H1 (cell line): ENCODE results near the gene ACOT2. TPM values are rescaled to one million over a fixed set of nuclear protein-coding genes. Genes with fewer than 3 reads are reported as not detected.
"Not testable (repeated sequence)": the region's sequence is repeated elsewhere in the genome, so short reads cannot be mapped to it uniquely, and the experiment has no call there.

Source experiments
- CTCF ChIA-PET: fragments of 300-600 bp; sonication (Branson Sonifier 250); formaldehyde crosslinking; loops from one replicate; lab custom pipeline; 2021; ENCODE audit not compliant: partially characterized antibody; lab: Charles Lee
- POLR2A ChIA-PET: fragments of 300-600 bp; sonication (Branson Sonifier 250); formaldehyde crosslinking; loops from one replicate; lab custom pipeline; 2021; ENCODE audit warnings: inconsistent platforms; ENCODE audit not compliant: partially characterized antibody; lab: Charles Lee
- DNase-seq, 2 experiments: peaks; one replicate each; pipeline versions ENCODE4 v3.0.0 to v3.0.0-alpha.2; 2010 to 2022; ENCODE audit warnings: low spot score in 2 of 2, low read depth in 1 of 2, mixed read lengths in 1 of 2
- FAIRE-seq: peaks from 2 replicates; lab custom pipeline; 2011; peaks lifted over from hg19 to GRCh38; lab: Jason Lieb, UNC
- H2AFZ ChIP-seq: 2 replicates; pipeline ENCODE4 v1.8.1; 2012; ENCODE audit warnings: low read length, inconsistent platforms
- H2AK5ac ChIP-seq: 2 replicates; pipeline ENCODE4 v1.6.1; 2013; ENCODE audit warnings: low read depth, low read length
- H2BK120ac ChIP-seq: replicated peaks from 2 replicates; pipeline ENCODE3; 2013; ENCODE audit warnings: low read depth, low read length, inconsistent platforms
- H2BK12ac ChIP-seq: 2 replicates; pipeline ENCODE4 v1.6.1; 2013; ENCODE audit warnings: low read depth, low read length
- H2BK15ac ChIP-seq: 2 replicates; pipeline ENCODE4 v1.6.1; 2013; ENCODE audit warnings: low read length
- H2BK20ac ChIP-seq: 2 replicates; pipeline ENCODE4 v1.6.1; 2013; ENCODE audit warnings: low read length
- H2BK5ac ChIP-seq: 2 replicates; pipeline ENCODE4 v1.6.1; 2013; ENCODE audit warnings: low read depth, low read length
- H3K14ac ChIP-seq: 2 replicates; pipeline ENCODE4 v1.6.1; 2013; ENCODE audit warnings: inconsistent platforms; ENCODE audit not compliant: insufficient read length
- H3K18ac ChIP-seq: 2 replicates; pipeline ENCODE4 v1.6.1; 2013; ENCODE audit warnings: low read length; ENCODE audit errors: extremely low read depth
- H3K23ac ChIP-seq: 2 replicates; pipeline ENCODE4 v1.6.1; 2013; ENCODE audit warnings: inconsistent platforms; ENCODE audit not compliant: insufficient read length
- H3K23me2 ChIP-seq: 2 replicates; pipeline ENCODE4 v1.6.1; 2013; ENCODE audit warnings: low read depth, low read length
- H3K27ac ChIP-seq: 2 replicates; pipeline ENCODE4 v1.6.1; 2011; ENCODE audit warnings: low read depth, low read length, inconsistent platforms
- H3K27me3 ChIP-seq, 4 experiments: replicated peaks in 1 of 4; 1 replicate in 1 of 4; 2 replicates in 3 of 4; pipeline versions ENCODE4 v1.6.1 to v1.8.1; 2011 to 2013; ENCODE audit warnings: low read length in 3 of 4, mild to moderate bottlenecking in 3 of 4, inconsistent platforms in 2 of 4, mixed read lengths in 2 of 4, moderate library complexity in 1 of 4; ENCODE audit not compliant: control insufficient read depth in 3 of 4, insufficient read depth in 3 of 4; ENCODE audit errors: extremely low read depth in 1 of 4
- H3K36me3 ChIP-seq, 4 experiments: 2 replicates each; pipeline versions ENCODE4 v1.6.1 to v1.8.1; 2011 to 2013; ENCODE audit warnings: mild to moderate bottlenecking in 4 of 4, low read length in 3 of 4, moderate library complexity in 2 of 4, control low read depth in 1 of 4, inconsistent platforms in 1 of 4; ENCODE audit not compliant: insufficient read depth in 4 of 4, control insufficient read depth in 2 of 4
- H3K4ac ChIP-seq: replicated peaks from 2 replicates; pipeline ENCODE3; 2013; ENCODE audit warnings: low read length, low read depth, mixed read lengths, inconsistent platforms; ENCODE audit not compliant: insufficient read length
- H3K4me1 ChIP-seq, 4 experiments: replicated peaks in 1 of 4; 1 replicate in 1 of 4; 2 replicates in 3 of 4; pipeline versions ENCODE4 v1.6.1 to v1.8.1; 2011 to 2013; ENCODE audit warnings: low read length in 3 of 4, inconsistent platforms in 2 of 4, mixed read lengths in 1 of 4; ENCODE audit not compliant: insufficient read depth in 4 of 4, control insufficient read depth in 3 of 4
- H3K4me2 ChIP-seq, 2 experiments: 2 replicates each; pipeline versions ENCODE4 v1.6.1 to v1.8.1; 2011 to 2013; ENCODE audit warnings: low read depth in 2 of 2, low read length in 2 of 2, control low read depth in 1 of 2, inconsistent platforms in 1 of 2, mild to moderate bottlenecking in 1 of 2; ENCODE audit not compliant: insufficient read depth in 1 of 2
- H3K4me3 ChIP-seq, 4 experiments: fragments of 200-600, 300-600 bp in 1 of 4; sonication (generic), shearing (Covaris generic), sonication (Bioruptor Twin) in 1 of 4; 2 replicates each; pipeline versions ENCODE4 v1.5.1 to v1.8.1; 2011 to 2016; ENCODE audit warnings: low read length in 4 of 4, low read depth in 3 of 4, control low read depth in 2 of 4, inconsistent platforms in 2 of 4, mild to moderate bottlenecking in 2 of 4, mixed read lengths in 1 of 4, moderate library complexity in 1 of 4; ENCODE audit not compliant: insufficient read depth in 2 of 4; ENCODE audit errors: extremely low read depth in 1 of 4
- H3K56ac ChIP-seq: replicated peaks from 2 replicates; pipeline ENCODE3; 2013; ENCODE audit warnings: low read depth, mild to moderate bottlenecking, mixed read lengths, low read length, inconsistent platforms; ENCODE audit not compliant: insufficient read length
- H3K79me1 ChIP-seq: 2 replicates; pipeline ENCODE4 v1.6.1; 2013; ENCODE audit warnings: low read depth, low read length, control low read depth
- H3K79me2 ChIP-seq, 2 experiments: 2 replicates each; pipeline versions ENCODE4 v1.6.1 to v1.8.1; 2012 to 2013; ENCODE audit warnings: low read length in 2 of 2, mild to moderate bottlenecking in 2 of 2, inconsistent platforms in 1 of 2; ENCODE audit not compliant: insufficient read depth in 2 of 2, control insufficient read depth in 1 of 2
- H3K9ac ChIP-seq, 4 experiments: replicated peaks in 1 of 4; 1 replicate in 1 of 4; 2 replicates in 3 of 4; pipeline versions ENCODE4 v1.6.1 to v1.8.1; 2011 to 2013; ENCODE audit warnings: low read depth in 3 of 4, low read length in 3 of 4, control low read depth in 2 of 4, mild to moderate bottlenecking in 2 of 4, moderate library complexity in 2 of 4, inconsistent platforms in 1 of 4; ENCODE audit errors: extremely low read depth in 1 of 4
- H3K9me3 ChIP-seq, 2 experiments: 2 replicates each; pipeline versions ENCODE4 v1.6.1 to v1.8.1; 2012 to 2013; ENCODE audit warnings: mild to moderate bottlenecking in 2 of 2, moderate library complexity in 2 of 2, control low read depth in 1 of 2, inconsistent platforms in 1 of 2, low read depth in 1 of 2, low read length in 1 of 2, mixed read lengths in 1 of 2; ENCODE audit not compliant: insufficient read depth in 2 of 2
- H4K20me1 ChIP-seq, 2 experiments: replicated peaks in 1 of 2; 2 replicates each; pipeline versions ENCODE3 to v1.8.1; 2011 to 2013; ENCODE audit warnings: inconsistent platforms in 2 of 2, low read length in 2 of 2, mild to moderate bottlenecking in 1 of 2; ENCODE audit not compliant: insufficient read depth in 2 of 2, control insufficient read depth in 1 of 2
- H4K5ac ChIP-seq: 2 replicates; pipeline ENCODE4 v1.6.1; 2013; ENCODE audit warnings: low read length, low read depth, mixed read lengths, inconsistent platforms; ENCODE audit not compliant: insufficient read length
- H4K8ac ChIP-seq: 2 replicates; pipeline ENCODE4 v1.8.0; 2013; ENCODE audit warnings: mild to moderate bottlenecking, moderate library complexity, low read length, inconsistent platforms; ENCODE audit not compliant: insufficient read depth; ENCODE audit errors: extremely low read depth
- H4K91ac ChIP-seq: replicated peaks from 2 replicates; pipeline ENCODE3; 2013; ENCODE audit warnings: low read length, mixed read lengths, inconsistent platforms; ENCODE audit not compliant: insufficient read length
- CBX8 ChIP-seq: fragments of 300-800, 300-1000 bp; sonication (generic); IDR thresholded peaks from 2 replicates; pipeline ENCODE4 v1.7.1; 2016; ENCODE audit warnings: low read depth, low read length, borderline replicate concordance
- CHD1 ChIP-seq: IDR thresholded peaks from 2 replicates; pipeline ENCODE4 v1.6.1; 2012; ENCODE audit warnings: low read depth, low read length, improper control_type of control experiment
- CREB1 ChIP-seq: IDR thresholded peaks from 2 replicates; pipeline ENCODE4 v1.6.1; 2012; ENCODE audit warnings: inconsistent platforms
- GTF2F1 ChIP-seq: IDR thresholded peaks from 2 replicates; pipeline ENCODE4 v1.6.1; 2012; ENCODE audit warnings: low read depth, low read length, improper control_type of control experiment, borderline replicate concordance
- JUND ChIP-seq: IDR thresholded peaks from 2 replicates; pipeline ENCODE4 v1.6.1; 2011; ENCODE audit warnings: mild to moderate bottlenecking, improper control_type of control experiment, low read length
- NRF1 ChIP-seq: IDR thresholded peaks from 2 replicates; pipeline ENCODE4 v1.6.1; 2011; ENCODE audit warnings: mild to moderate bottlenecking, low read depth, low read length, improper control_type of control experiment
- RBBP5 ChIP-seq: IDR thresholded peaks from 2 replicates; pipeline ENCODE4 v1.7.1; 2012; ENCODE audit warnings: low read depth, mild to moderate bottlenecking, inconsistent platforms, low read length, moderate library complexity, borderline replicate concordance
- SAP30 ChIP-seq: fragments of 300-600 bp; sonication (generic); IDR thresholded peaks from 2 replicates; pipeline ENCODE4 v1.7.1; 2012; ENCODE audit warnings: low read length, moderate library complexity, mild to moderate bottlenecking, inconsistent platforms; ENCODE audit not compliant: insufficient read depth, insufficient replicate concordance
- SIRT6 ChIP-seq: IDR thresholded peaks from one replicate; pipeline ENCODE4 v1.7.1; 2012; ENCODE audit warnings: low read length, inconsistent platforms
- TCF12 ChIP-seq: IDR thresholded peaks from 2 replicates; pipeline ENCODE4 v1.6.1; 2011; ENCODE audit warnings: low read depth, mild to moderate bottlenecking, low read length
- TEAD4 ChIP-seq: IDR thresholded peaks from 2 replicates; pipeline ENCODE4 v1.6.1; 2012; ENCODE audit warnings: low read depth, low read length, inconsistent platforms, mixed read lengths
- WGBS, 2 experiments: shearing (Covaris generic) in 1 of 2; methylation state at CpG; one replicate each; pipeline versions ENCODE4 v1.1.6 to v1.1.7; 2013 to 2015; ENCODE audit warnings: low lambda C conversion rate in 2 of 2, mixed read lengths in 2 of 2, inconsistent platforms in 1 of 2, low coverage in 1 of 2, missing lambda C conversion rate in 1 of 2; ENCODE audit not compliant: insufficient replicate concordance in 2 of 2, insufficient coverage in 1 of 2, insufficient read length in 1 of 2; ENCODE audit errors: extremely low coverage in 1 of 2, missing lambda C conversion rate in 1 of 2; 5-methylcytosine and 5-hydroxymethylcytosine counted together
- polyA plus RNA-seq, 7 experiments: library from polyadenylated mRNA; depleted of rRNA in 3 of 7; stranded (reverse) in 5 of 7; unstranded in 2 of 7; fragments of >200 nt in 5 of 7; fragments of 200-250 nt in 2 of 7; gene quantifications; 1 replicate in 5 of 7; 2 replicates in 1 of 7; 4 replicates in 1 of 7; pipeline versions ENCODE4 v1.2.1 to v1.2.3, GENCODE V29; 2011 to 2013; ENCODE audit warnings: missing spikeins in 2 of 7, mixed read lengths in 2 of 7
- total RNA-seq: library from RNA; stranded (reverse); fragmentation: NEBNext Ultra II Directional; extraction: Animal tissue kit (Norgen Biotek cat#: 25700); gene quantifications from 2 replicates; pipeline ENCODE4 v1.2.1, GENCODE V29; 2021

Gene ACOT2
- total and polyA plus RNA-seq, 2 of the 8 experiments (the other 6 are each of a cell fraction or from before 2014, with no cell fraction given), result 5.8 to 5.9 TPM

DNA sequence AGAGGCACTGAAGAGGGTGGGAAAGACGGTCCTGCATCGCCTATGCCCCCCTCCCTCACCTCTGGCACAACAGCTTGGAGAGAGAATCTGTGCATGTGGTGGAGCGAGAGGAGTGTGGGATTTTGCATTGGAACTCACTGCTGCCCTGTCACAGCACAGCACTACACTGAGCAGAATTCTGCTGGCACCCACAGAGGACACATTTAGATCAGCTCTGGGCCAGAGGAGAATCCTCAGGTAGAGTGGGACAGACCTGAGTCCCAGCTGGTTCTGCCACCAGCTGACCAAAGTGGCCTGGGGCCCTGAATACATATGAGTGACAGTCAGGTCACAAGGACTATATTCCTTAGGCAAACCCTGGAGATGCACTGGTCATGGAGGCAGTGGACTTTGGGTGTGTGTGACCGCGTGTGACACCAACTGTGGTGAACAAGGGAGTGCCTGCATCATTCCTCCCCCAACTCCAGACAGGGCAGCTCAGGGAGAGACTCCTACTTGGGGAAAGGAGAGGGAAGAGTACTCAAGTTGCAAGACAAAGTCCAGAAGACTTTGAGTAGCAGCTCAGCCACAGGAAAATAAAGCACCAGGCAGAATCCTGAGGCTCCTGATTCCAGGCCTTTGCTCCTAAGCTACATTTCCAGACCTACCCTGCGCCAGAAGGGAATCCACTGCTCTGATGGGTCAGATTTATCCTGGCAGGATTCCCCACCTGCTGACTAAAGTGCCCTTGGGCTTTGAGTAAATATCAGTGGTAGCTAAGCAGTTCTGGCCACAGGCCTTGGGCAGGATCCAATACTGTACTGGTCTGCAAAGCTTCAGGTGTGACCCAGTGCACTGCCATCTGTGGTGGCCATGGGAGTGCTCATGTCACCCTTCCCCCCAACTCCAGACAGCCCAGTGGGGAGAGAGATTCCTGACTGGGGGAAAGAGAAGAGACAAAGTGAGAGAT lies 42.7 kb upstream of the ACOT2 start (continued):
- TF ChIP-seq GTF2F1 (no peak), CREB1 (no peak), SIRT6 (no peak), CHD1 (no peak), CBX8 (no peak), NRF1 (no peak), TEAD4 (no peak), TCF12 (no peak), SAP30 (no peak), RBBP5 (no peak), JUND (no peak)

DNA sequence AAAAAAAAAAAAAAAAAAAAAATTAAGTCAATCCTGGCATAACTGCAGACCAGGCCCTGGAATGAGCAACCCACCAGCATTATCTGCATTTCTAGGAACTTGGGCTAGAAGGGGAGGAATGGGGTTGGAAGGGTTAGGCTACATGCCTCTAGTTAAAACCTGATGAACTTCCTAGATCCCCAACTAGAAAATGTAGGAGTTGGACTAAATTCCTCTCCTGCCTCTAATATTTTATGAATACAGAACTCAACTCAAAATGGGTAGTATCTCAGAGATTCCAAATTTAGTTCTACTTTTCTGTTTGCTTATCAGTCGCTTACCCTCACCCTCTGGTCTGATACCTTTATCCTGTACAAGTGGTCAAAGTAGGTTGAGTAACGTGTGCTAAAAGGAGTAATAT lies 39.7 kb upstream of the ACOT2 start:
- H3K23me2 ChIP-seq, H2AK5ac ChIP-seq, H3K27ac ChIP-seq, H2BK20ac ChIP-seq, POLR2A ChIA-PET, H3K36me3 ChIP-seq, H3K4me2 ChIP-seq, H2AFZ ChIP-seq, H4K20me1 ChIP-seq, DNase-seq, H2BK12ac ChIP-seq, H3K9me3 ChIP-seq, H3K4ac ChIP-seq, H3K79me1 ChIP-seq, H3K23ac ChIP-seq, H3K56ac ChIP-seq, H3K14ac ChIP-seq, H3K27me3 ChIP-seq, H3K79me2 ChIP-seq, H2BK120ac ChIP-seq, FAIRE-seq, H3K4me1 ChIP-seq, H3K4me3 ChIP-seq, H3K9ac ChIP-seq, H4K5ac ChIP-seq, H2BK15ac ChIP-seq, H4K91ac ChIP-seq, H4K8ac ChIP-seq, H3K18ac ChIP-seq, H2BK5ac ChIP-seq: not testable (repeated sequence)
- 87% methylated on average over 2 of the region's 2 CpGs; no CpG with 5 or more reads in 1 of the 2 experiments for WGBS, 2 experiments
- CTCF ChIA-PET, result interaction anchor here (1.7 to 15.3 kb wide), 2 partner anchors 19 to 34 kb away, joined by 3 to 150 read pairs; no protein-coding TSS in a partner anchor
